ENCODE results near the gene KAZN. TPM values are rescaled to one million over a fixed set of nuclear protein-coding genes. Genes with fewer than 3 reads are reported as not detected.

Gene KAZN
- polyA plus RNA-seq, 1 of the 3 experiments (the other 2 are of a cell fraction), result 6.8 TPM

DNA sequence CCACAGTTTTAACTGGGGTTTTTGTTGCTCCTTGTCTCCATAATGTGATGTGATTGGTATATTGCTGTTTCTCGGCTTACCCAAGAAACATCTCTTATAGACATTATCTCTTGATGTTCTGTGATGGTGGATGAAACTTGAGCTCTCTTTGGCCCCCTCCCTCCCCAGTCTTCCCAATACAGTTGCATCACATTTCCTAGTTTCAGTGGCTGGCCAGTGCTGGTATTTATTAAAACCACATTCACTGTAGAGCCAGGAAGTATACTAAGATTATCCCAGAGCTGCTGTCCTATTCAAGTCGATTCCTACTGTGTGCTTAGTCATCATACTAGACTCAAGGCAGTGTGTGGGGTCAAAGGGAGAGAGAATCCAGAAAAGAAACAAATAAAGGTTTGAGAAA, 244.4 kb downstream of the KAZN start (continued):
- TF ChIP-seq EP300 (IDR thresholded peaks at IDR 0.05; ENCODE audit: borderline replicate concordance in 1 of 2, low read depth in 1 of 2, low read length in 1 of 2) (no peak), EZH2phosphoT487 (IDR thresholded peaks at IDR 0.05; ENCODE audit: borderline replicate concordance, low read depth) (no peak), FOXJ3 (CRISPR knock-in tag; IDR thresholded peaks at IDR 0.05) (no peak)
- TF ChIP-seq, protein P1, sequence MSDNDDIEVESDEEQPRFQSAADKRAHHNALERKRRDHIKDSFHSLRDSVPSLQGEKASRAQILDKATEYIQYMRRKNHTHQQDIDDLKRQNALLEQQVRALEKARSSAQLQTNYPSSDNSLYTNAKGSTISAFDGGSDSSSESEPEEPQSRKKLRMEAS (IDR thresholded peaks at IDR 0.05; ENCODE audit: low read depth), result no peak

DNA sequence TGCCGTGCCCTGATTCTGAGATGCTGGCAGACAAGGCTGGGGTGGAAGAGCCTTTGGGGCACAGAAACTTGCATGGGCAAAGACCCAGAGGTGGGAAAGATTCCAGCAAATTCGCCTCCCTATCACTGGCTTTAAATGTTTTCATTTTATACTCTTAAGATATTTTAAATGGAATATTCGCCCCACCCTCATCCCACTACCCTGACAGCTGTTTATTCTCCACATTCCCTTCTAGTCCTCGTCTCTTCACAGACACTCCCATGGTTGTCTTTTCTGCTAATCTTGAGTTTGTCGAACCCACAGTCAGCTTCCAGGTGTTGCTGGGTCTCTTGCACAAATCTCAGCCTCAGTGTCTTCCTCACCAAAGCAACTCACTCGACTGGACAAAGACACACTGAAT, 245.0 kb downstream of the KAZN start:
- DNase-seq, result no peak
- Histone ChIP-seq H2AFZ (ENCODE audit: low read depth) (no peak overlapping the region), H3K79me2 (ENCODE audit: insufficient read depth) (no peaks in the 10 kb centered on the region), H3K27ac (ENCODE audit: low read depth in 2 of 2, low read length in 1 of 2) (no peak overlapping the region), H3K27me3 (ENCODE audit: insufficient read depth) (no peaks in the 10 kb centered on the region), H3K9ac (no peak overlapping the region), H3K36me3 (replicated peaks in 1 of 2; ENCODE audit: control insufficient read depth in 1 of 2, insufficient read depth in 2 of 2, low read length in 1 of 2) (no peaks in the 10 kb centered on the region), H3K4me3 (ENCODE audit: low read depth in 2 of 2, low read length in 1 of 2) (no peak overlapping the region), H3K4me1 (ENCODE audit: control insufficient read depth in 1 of 2, insufficient read depth in 2 of 2, low read depth in 1 of 2, low read length in 1 of 2) (no peaks in the 10 kb centered on the region), H3K4me2 (no peak overlapping the region), H3F3A (replicated peaks; ENCODE audit: insufficient read depth) (no peaks in the 10 kb centered on the region), H4K20me1 (ENCODE audit: insufficient read depth) (no peaks in the 10 kb centered on the region), H3K9me3 (no peaks in the 10 kb centered on the region), H3K9me2 (no peaks in the 10 kb centered on the region)
- CTCF ChIA-PET, result interaction anchor here (0.8 kb wide), 1 partner anchor 9 kb away, joined by 3 read pairs; no protein-coding TSS in a partner anchor
- POLR2A ChIA-PET, result no interaction called here
- TF ChIP-seq, protein P1 (IDR thresholded peaks at IDR 0.05; ENCODE audit: low read depth), result no peak
- no peak for TF ChIP-seq RAD21 (IDR thresholded peaks at IDR 0.05; ENCODE audit: low read length)
- TF ChIP-seq YY1 (IDR thresholded peaks at IDR 0.05; ENCODE audit: low read depth), result no peak
- TF ChIP-seq FOXM1 (IDR thresholded peaks at IDR 0.05; ENCODE audit: low read depth), result no peak
- TF ChIP-seq, protein P2, sequence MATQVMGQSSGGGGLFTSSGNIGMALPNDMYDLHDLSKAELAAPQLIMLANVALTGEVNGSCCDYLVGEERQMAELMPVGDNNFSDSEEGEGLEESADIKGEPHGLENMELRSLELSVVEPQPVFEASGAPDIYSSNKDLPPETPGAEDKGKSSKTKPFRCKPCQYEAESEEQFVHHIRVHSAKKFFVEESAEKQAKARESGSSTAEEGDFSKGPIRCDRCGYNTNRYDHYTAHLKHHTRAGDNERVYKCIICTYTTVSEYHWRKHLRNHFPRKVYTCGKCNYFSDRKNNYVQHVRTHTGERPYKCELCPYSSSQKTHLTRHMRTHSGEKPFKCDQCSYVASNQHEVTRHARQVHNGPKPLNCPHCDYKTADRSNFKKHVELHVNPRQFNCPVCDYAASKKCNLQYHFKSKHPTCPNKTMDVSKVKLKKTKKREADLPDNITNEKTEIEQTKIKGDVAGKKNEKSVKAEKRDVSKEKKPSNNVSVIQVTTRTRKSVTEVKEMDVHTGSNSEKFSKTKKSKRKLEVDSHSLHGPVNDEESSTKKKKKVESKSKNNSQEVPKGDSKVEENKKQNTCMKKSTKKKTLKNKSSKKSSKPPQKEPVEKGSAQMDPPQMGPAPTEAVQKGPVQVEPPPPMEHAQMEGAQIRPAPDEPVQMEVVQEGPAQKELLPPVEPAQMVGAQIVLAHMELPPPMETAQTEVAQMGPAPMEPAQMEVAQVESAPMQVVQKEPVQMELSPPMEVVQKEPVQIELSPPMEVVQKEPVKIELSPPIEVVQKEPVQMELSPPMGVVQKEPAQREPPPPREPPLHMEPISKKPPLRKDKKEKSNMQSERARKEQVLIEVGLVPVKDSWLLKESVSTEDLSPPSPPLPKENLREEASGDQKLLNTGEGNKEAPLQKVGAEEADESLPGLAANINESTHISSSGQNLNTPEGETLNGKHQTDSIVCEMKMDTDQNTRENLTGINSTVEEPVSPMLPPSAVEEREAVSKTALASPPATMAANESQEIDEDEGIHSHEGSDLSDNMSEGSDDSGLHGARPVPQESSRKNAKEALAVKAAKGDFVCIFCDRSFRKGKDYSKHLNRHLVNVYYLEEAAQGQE (IDR thresholded peaks at IDR 0.05; ENCODE audit: low read depth, low read length), result no peak
- TF ChIP-seq RFX5 (IDR thresholded peaks at IDR 0.05; ENCODE audit: low read length), result no peak
- TF ChIP-seq TAF1 (IDR thresholded peaks at IDR 0.05; ENCODE audit: borderline replicate concordance, low read depth, low read length), result no peak
- TF ChIP-seq TEAD4 (IDR thresholded peaks at IDR 0.05; ENCODE audit: borderline replicate concordance, insufficient read depth), result no peak
- no peak for TF ChIP-seq MXI1 (IDR thresholded peaks at IDR 0.05; ENCODE audit: low read depth, low read length)
- under 1% methylated on average over 6 of the region's 6 CpGs for WGBS (ENCODE audit: low lambda C conversion rate)
